Activated CD8-positive, alpha-beta T cell treated with anti-CD3 and anti-CD28 coated beads for 36 hours (primary cell): ENCODE data around the gene KRT40. TPM values are rescaled to one million over a fixed set of nuclear protein-coding genes. Genes with fewer than 3 reads are reported as not detected.

Source experiments
- ATAC-seq: fragments of 200-7000 bp; cut with Tn5 transposase; one replicate; pipeline ENCODE4 v1.10.0; 2021; ENCODE audit warnings: mild to moderate bottlenecking, moderate library complexity
- CTCF ChIA-PET: fragments of 350-600 bp; sonication (Branson Sonifier 250); formaldehyde crosslinking; loops from one replicate; lab custom pipeline; 2021; ENCODE audit warnings: antibody characterized with exemption; lab: Charles Lee
- POLR2A ChIA-PET: fragments of 350-600 bp; sonication (Branson Sonifier 250); formaldehyde crosslinking; loops from one replicate; lab custom pipeline; 2021; ENCODE audit warnings: antibody characterized with exemption; lab: Charles Lee
- DNase-seq: peaks from one replicate; pipeline ENCODE4 v3.0.0-alpha.2; 2020
- H3K27ac Mint-ChIP-seq: one replicate; pipeline ENCODE4 v1.8.0; 2021; ENCODE audit warnings: mild to moderate bottlenecking, mixed read lengths
- H3K27me3 Mint-ChIP-seq: one replicate; pipeline ENCODE4 v1.8.0; 2021; ENCODE audit warnings: mixed read lengths
- H3K36me3 Mint-ChIP-seq: one replicate; pipeline ENCODE4 v1.8.0; 2021; ENCODE audit warnings: low read depth, mixed read lengths
- H3K4me1 Mint-ChIP-seq: one replicate; pipeline ENCODE4 v1.8.0; 2021; ENCODE audit warnings: low read depth, mixed read lengths
- H3K4me3 Mint-ChIP-seq: one replicate; pipeline ENCODE4 v1.8.0; 2021; ENCODE audit warnings: mild to moderate bottlenecking, moderate library complexity, mixed read lengths
- H3K9me3 Mint-ChIP-seq: one replicate; pipeline ENCODE4 v1.8.0; 2021; ENCODE audit warnings: mixed read lengths
- CTCF ChIP-seq: fragments of 200-600 bp; IDR thresholded peaks from one replicate; pipeline ENCODE4 v1.8.0; 2022; ENCODE audit warnings: antibody characterized with exemption, mild to moderate bottlenecking
- intact Hi-C: fragments of 100-400 bp; cut with micrococcal nuclease; formaldehyde crosslinking; loops from one replicate; pipeline ENCODE4 v1.10.0; 2022
- total RNA-seq, 2 experiments: library from RNA; stranded (reverse); gene quantifications; one replicate each; pipeline ENCODE4 v1.2.3, GENCODE V29; 2021

The KRT40 gene
- total RNA-seq, 2 experiments from 2014 or later: not detected

- ChIA-PET POLR2A (interaction anchor here (1.1 kb wide), 1 partner anchor 12 kb away, joined by 3 read pairs; no protein-coding TSS in a partner anchor), CTCF (interaction anchor here (1.8 kb wide), 1 partner anchor 705 kb away, joined by 5 read pairs; no protein-coding TSS in a partner anchor)
- Mint-ChIP-seq H3K9me3 (no peaks in the 10 kb centered on the region), H3K4me3 (no peak overlapping the region), H3K27me3 (peaks cover 5% of the 10 kb centered on the region), H3K36me3 (no peaks in the 10 kb centered on the region), H3K27ac (no peak overlapping the region), H3K4me1 (no peaks in the 10 kb centered on the region)
- DNase-seq: no peak
- no peak for ATAC-seq
- TF ChIP-seq CTCF: no peak
- intact Hi-C loops: no loop called here
Observed at GRCh38 chr17:40958086-40958953, 25.8 kb downstream of the KRT40 start.

- intact Hi-C loops: no loop called here
- H3K36me3 Mint-ChIP-seq: no peaks in the 10 kb centered on the region
- POLR2A ChIA-PET: no interaction called here
- H3K9me3 Mint-ChIP-seq: no peaks in the 10 kb centered on the region
- H3K27ac Mint-ChIP-seq: no peak overlapping the region
- CTCF ChIA-PET: interaction anchor here (0.8 kb wide), 1 partner anchor 10 kb away, joined by 3 read pairs; no protein-coding TSS in a partner anchor
- ATAC-seq (no peak), DNase-seq (no peak)
- H3K4me1 Mint-ChIP-seq: no peaks in the 10 kb centered on the region
- H3K27me3 Mint-ChIP-seq: peaks cover 5% of the 10 kb centered on the region
- TF ChIP-seq CTCF: no peak
- no peak overlapping the region for H3K4me3 Mint-ChIP-seq
Observed at GRCh38 chr17:40956401-40957254, 27.5 kb downstream of the KRT40 start.

- TF ChIP-seq CTCF: no peak
- no peak overlapping the region for H3K27ac Mint-ChIP-seq
- CTCF ChIA-PET: no interaction called here
- peaks cover 19% of the 10 kb centered on the region for H3K27me3 Mint-ChIP-seq
- no peak for ATAC-seq
- no peaks in the 10 kb centered on the region for H3K9me3 Mint-ChIP-seq
- no peaks in the 10 kb centered on the region for H3K4me1 Mint-ChIP-seq
- intact Hi-C loops: no loop called here
- POLR2A ChIA-PET: no interaction called here
- H3K4me3 Mint-ChIP-seq: no peak overlapping the region
- DNase-seq: no peak
- H3K36me3 Mint-ChIP-seq: no peaks in the 10 kb centered on the region
Observed at GRCh38 chr17:40953881-40954280, 30.2 kb downstream of the KRT40 start.

- Mint-ChIP-seq H3K4me1 (no peaks in the 10 kb centered on the region), H3K36me3 (no peaks in the 10 kb centered on the region), H3K4me3 (no peak overlapping the region), H3K9me3 (no peaks in the 10 kb centered on the region), H3K27me3 (peaks cover 29% of the 10 kb centered on the region), H3K27ac (no peak overlapping the region)
- ChIA-PET CTCF (interaction anchor here (0.7 to 1.0 kb wide), 2 partner anchors 44 to 596 kb away, joined by 3 read pairs; no protein-coding TSS in a partner anchor), POLR2A (interaction anchor here (0.9 kb wide), 1 partner anchor 12 kb away, joined by 3 read pairs; no protein-coding TSS in a partner anchor)
- intact Hi-C loops: no loop called here
- DNase-seq (no peak), ATAC-seq (no peak)
- TF ChIP-seq CTCF: no peak
Observed at GRCh38 chr17:40952661-40953060, 31.5 kb downstream of the KRT40 start.
